ENCODE results near the gene ME1.
A peak's percentile ranks its signal among the peaks of the same experiment; 100 is the strongest.

ME1 gene

GRCh38 chr6:83430611-83431544 is at the start of gene ME1:
Gene ME1, minus strand, starts transcription at chr6:83431051. Its CDS starts 97 bp downstream, at chr6:83430954.
- peak; percentile 83 for DNase-seq (ENCODE audit: low spot score)
- in situ Hi-C loops (cut with MboI; ENCODE audit: low sequenced_read_pairs, unreplicated experiment): no loop called here
- no peak for TF ChIP-seq CTCF (IDR thresholded peaks at IDR 0.05; ENCODE audit: borderline replicate concordance, control extremely low read depth, extremely low read depth, insufficient read depth, missing control alignments)

GRCh38 chr6:83480470-83480869 is 49.6 kb upstream of the ME1 start:
- TF ChIP-seq CTCF (IDR thresholded peaks at IDR 0.05; ENCODE audit: borderline replicate concordance, control extremely low read depth, extremely low read depth, insufficient read depth, missing control alignments): no peak
- no peak for DNase-seq (ENCODE audit: low spot score)
- in situ Hi-C loops (cut with MboI; ENCODE audit: low sequenced_read_pairs, unreplicated experiment): no loop called here

- no peak for DNase-seq (ENCODE audit: low spot score)
- in situ Hi-C loops (cut with MboI; ENCODE audit: low sequenced_read_pairs, unreplicated experiment): no loop called here
- no peak for TF ChIP-seq CTCF (IDR thresholded peaks at IDR 0.05; ENCODE audit: borderline replicate concordance, control extremely low read depth, extremely low read depth, insufficient read depth, missing control alignments)
These were observed 48.5 kb upstream of the ME1 start for GRCh38 chr6:83479389-83479788.

- in situ Hi-C loops (cut with MboI; ENCODE audit: low sequenced_read_pairs, unreplicated experiment): no loop called here
- no peak for DNase-seq (ENCODE audit: low spot score)
- TF ChIP-seq CTCF (IDR thresholded peaks at IDR 0.05; ENCODE audit: borderline replicate concordance, control extremely low read depth, extremely low read depth, insufficient read depth, missing control alignments): no peak
These were observed 46.1 kb upstream of the ME1 start for GRCh38 chr6:83476971-83477370.

- in situ Hi-C loops (cut with MboI; ENCODE audit: low sequenced_read_pairs, unreplicated experiment): no loop called here
- DNase-seq (ENCODE audit: low spot score): no peak
- no peak for TF ChIP-seq CTCF (IDR thresholded peaks at IDR 0.05; ENCODE audit: borderline replicate concordance, control extremely low read depth, extremely low read depth, insufficient read depth, missing control alignments)
These were observed 43.5 kb upstream of the ME1 start for GRCh38 chr6:83474309-83474708.

GRCh38 chr6:83472767-83473166 is 41.9 kb upstream of the ME1 start:
- in situ Hi-C loops (cut with MboI; ENCODE audit: low sequenced_read_pairs, unreplicated experiment): no loop called here
- DNase-seq (ENCODE audit: low spot score): no peak
- TF ChIP-seq CTCF (IDR thresholded peaks at IDR 0.05; ENCODE audit: borderline replicate concordance, control extremely low read depth, extremely low read depth, insufficient read depth, missing control alignments): no peak
